Fibroblast of skin of abdomen (primary cell): Measurements from ENCODE around the gene ROGDI.

Source experiments
- DNase-seq: peaks from one replicate; pipeline ENCODE4 v3.0.0-alpha.2; 2013

ROGDI gene

GRCh38 chr16:4765511-4766474 is 36.6 kb downstream of the ROGDI start:
- no peak for DNase-seq

- no peak for DNase-seq
These were observed 38.6 kb downstream of the ROGDI start for GRCh38 chr16:4763791-4764190.

- no peak for DNase-seq
These were observed 40.2 kb downstream of the ROGDI start for GRCh38 chr16:4762205-4762604.

- no peak for DNase-seq
These were observed 42.1 kb downstream of the ROGDI start for GRCh38 chr16:4760221-4760910.

- DNase-seq, result no peak
These were observed 46.7 kb downstream of the ROGDI start for GRCh38 chr16:4755687-4756086.

- no peak for DNase-seq
These were observed 47.6 kb downstream of the ROGDI start for GRCh38 chr16:4754865-4755264.

- no peak for DNase-seq
These were observed 49.2 kb downstream of the ROGDI start for GRCh38 chr16:4753227-4753626.

- no peak for DNase-seq
These were observed 49.9 kb downstream of the ROGDI start for GRCh38 chr16:4752351-4753100.

GRCh38 chr16:4750896-4751295 is 51.5 kb downstream of the ROGDI start:
- no peak for DNase-seq

GRCh38 chr16:4749700-4750257 is 52.7 kb downstream of the ROGDI start:
- no peak for DNase-seq

- no peak for DNase-seq
These were observed 53.6 kb downstream of the ROGDI start for GRCh38 chr16:4748682-4749411.

- DNase-seq, result no peak
These were observed 54.3 kb downstream of the ROGDI start for GRCh38 chr16:4747906-4748681.

- no peak for DNase-seq
These were observed 55.4 kb downstream of the ROGDI start for GRCh38 chr16:4746991-4747574.
